Neutrophil (primary cell): ENCODE results near the gene SECTM1.

ENCODE experiments used
- H3K27ac ChIP-seq: fragments of 200-600 bp; sonication (generic); 2 replicates; pipeline ENCODE4 v1.5.1; 2016; ENCODE audit warnings: mild to moderate bottlenecking, moderate library complexity
- H3K27me3 ChIP-seq: fragments of 200-600 bp; sonication (generic); 2 replicates; pipeline ENCODE4 v1.6.0; 2016; ENCODE audit warnings: mild to moderate bottlenecking
- H3K36me3 ChIP-seq: fragments of 200-600 bp; sonication (generic); 2 replicates; pipeline ENCODE4 v1.5.1; 2017
- H3K4me1 ChIP-seq, 2 experiments: fragments of 200-600 bp in 1 of 2; sonication (generic) in 1 of 2; 1 replicate in 1 of 2; 2 replicates in 1 of 2; pipeline versions ENCODE4 v1.5.1 to v1.6.1; 2013 to 2016; ENCODE audit warnings: low read depth in 1 of 2, low read length in 1 of 2, mild to moderate bottlenecking in 1 of 2, moderate library complexity in 1 of 2; ENCODE audit not compliant: control insufficient read depth in 1 of 2, insufficient read depth in 1 of 2
- H3K4me3 ChIP-seq, 2 experiments: fragments of 200-600 bp in 1 of 2; sonication (generic) in 1 of 2; 1 replicate in 1 of 2; 2 replicates in 1 of 2; pipeline ENCODE4 v1.5.1; 2013 to 2016; ENCODE audit warnings: low read depth in 1 of 2, low read length in 1 of 2, mild to moderate bottlenecking in 1 of 2, moderate library complexity in 1 of 2
- H3K9me3 ChIP-seq: fragments of 200-600 bp; sonication (generic); 2 replicates; pipeline ENCODE4 v1.5.1; 2016
- CTCF ChIP-seq: fragments of 200-600 bp; sonication (generic); IDR thresholded peaks from 2 replicates; pipeline ENCODE4 v1.5.1; 2016; ENCODE audit warnings: antibody characterized with exemption

The SECTM1 gene

GRCh38 chr17:82302991-82303943 lies 30.3 kb downstream of the SECTM1 start:
- no peak for TF ChIP-seq CTCF
- no peaks in the 10 kb centered on the region for H3K9me3 ChIP-seq
- H3K4me1 ChIP-seq: peaks cover 25 to 28% of the 10 kb centered on the region in 2 experiments
- H3K4me3 ChIP-seq: no peak overlapping the region
- H3K27ac ChIP-seq: no peak overlapping the region
- H3K36me3 ChIP-seq: no peaks in the 10 kb centered on the region
- H3K27me3 ChIP-seq: peaks cover 65% of the 10 kb centered on the region

GRCh38 chr17:82302568-82302963 lies 31.0 kb downstream of the SECTM1 start:
- no peak overlapping the region for H3K27ac ChIP-seq

GRCh38 chr17:82301916-82302567 lies 31.5 kb downstream of the SECTM1 start:
- H3K27ac ChIP-seq: no peak overlapping the region

More at GRCh38 chr17:82302568-82302963, 31.0 kb downstream of the SECTM1 start:
- no peaks in the 10 kb centered on the region for H3K36me3 ChIP-seq
- H3K9me3 ChIP-seq: no peaks in the 10 kb centered on the region
- TF ChIP-seq CTCF: no peak
- H3K27me3 ChIP-seq: peaks cover 65% of the 10 kb centered on the region
- peaks cover 30 to 32% of the 10 kb centered on the region in 2 experiments for H3K4me1 ChIP-seq
- no peak overlapping the region for H3K4me3 ChIP-seq

GRCh38 chr17:82301300-82301915 lies 32.2 kb downstream of the SECTM1 start:
- no peaks in the 10 kb centered on the region for H3K36me3 ChIP-seq
- no peak for TF ChIP-seq CTCF
- peak overlapping the region; percentile 55 for H3K27ac ChIP-seq
- H3K4me3 ChIP-seq: no peak overlapping the region
- H3K4me1 ChIP-seq: peaks cover 41 to 42% of the 10 kb centered on the region in 2 experiments
- no peaks in the 10 kb centered on the region for H3K9me3 ChIP-seq
- H3K27me3 ChIP-seq: peaks cover 59% of the 10 kb centered on the region

More at GRCh38 chr17:82301916-82302567, 31.5 kb downstream of the SECTM1 start:
- TF ChIP-seq CTCF: no peak
- H3K4me1 ChIP-seq: peaks cover 35% of the 10 kb centered on the region in 2 experiments
- no peak overlapping the region for H3K4me3 ChIP-seq
- no peaks in the 10 kb centered on the region for H3K9me3 ChIP-seq
- H3K36me3 ChIP-seq: no peaks in the 10 kb centered on the region
- peaks cover 65% of the 10 kb centered on the region for H3K27me3 ChIP-seq

GRCh38 chr17:82300707-82301270 lies 32.8 kb downstream of the SECTM1 start:
- Histone ChIP-seq H3K27ac (peak overlapping the region; percentile 55), H3K36me3 (no peaks in the 10 kb centered on the region), H3K27me3 (peaks cover 53% of the 10 kb centered on the region), H3K9me3 (no peaks in the 10 kb centered on the region), H3K4me3 (no peak overlapping the region), H3K4me1 (peaks cover 47 to 48% of the 10 kb centered on the region in 2 experiments)
- peak; percentile 90 for TF ChIP-seq CTCF
